Lung (tissue), 12 donors: ENCODE measurements around the gene ALG14. TPM values are rescaled to one million over a fixed set of nuclear protein-coding genes. Genes with fewer than 3 reads are reported as not detected.

ENCODE experiments used
- ATAC-seq: fragments of 200-7000 bp; cut with Tn5 transposase; one replicate; pipeline ENCODE4 v1.9.1; 2020; ENCODE audit warnings: moderate number of reproducible peaks; ENCODE audit not compliant: insufficient read depth, low FRiP score
- DNase-seq, 3 donors: peaks; one replicate each; pipeline ENCODE4 v3.0.0-alpha.2; 2013 to 2017
- H3K27ac ChIP-seq, 2 donors: one replicate each; pipeline ENCODE4 v1.5.1; 2013; ENCODE audit warnings: mild to moderate bottlenecking in 2 of 2, moderate library complexity in 2 of 2, control low read depth in 1 of 2, inconsistent platforms in 1 of 2, low read depth in 1 of 2, low read length in 1 of 2
- H3K27me3 ChIP-seq, 3 donors: one replicate each; pipeline ENCODE4 v1.5.1; 2013; ENCODE audit warnings: low read length in 2 of 3; ENCODE audit not compliant: control insufficient read depth in 3 of 3, insufficient read depth in 3 of 3
- H3K36me3 ChIP-seq, 4 donors: one replicate each; pipeline ENCODE4 v1.5.1; 2013; ENCODE audit warnings: low read length in 4 of 4, mild to moderate bottlenecking in 1 of 4, moderate library complexity in 1 of 4; ENCODE audit not compliant: control insufficient read depth in 4 of 4, insufficient read depth in 4 of 4
- H3K4me1 ChIP-seq, 5 donors: one replicate each; pipeline ENCODE4 v1.5.1; 2013; ENCODE audit warnings: low read length in 5 of 5, mild to moderate bottlenecking in 2 of 5, moderate library complexity in 1 of 5; ENCODE audit not compliant: control insufficient read depth in 5 of 5, insufficient read depth in 5 of 5
- H3K4me3 ChIP-seq: one replicate; pipeline ENCODE4 v1.5.1; 2013; ENCODE audit warnings: mild to moderate bottlenecking, control low read depth, moderate library complexity
- H3K9ac ChIP-seq, 2 donors: one replicate each; pipeline ENCODE4 v1.5.1; 2013; ENCODE audit warnings: low read length in 2 of 2, control low read depth in 1 of 2; ENCODE audit not compliant: insufficient read depth in 1 of 2
- H3K9me3 ChIP-seq, 4 donors: one replicate each; pipeline ENCODE4 v1.5.1; 2013; ENCODE audit warnings: low read length in 3 of 4, mild to moderate bottlenecking in 1 of 4, moderate library complexity in 1 of 4; ENCODE audit not compliant: control insufficient read depth in 4 of 4, insufficient read depth in 3 of 4
- CTCF ChIP-seq: IDR thresholded peaks from 2 replicates; pipeline ENCODE4 v1.5.1; 2012; ENCODE audit warnings: mild to moderate bottlenecking; ENCODE audit errors: control extremely low read depth, extremely low read depth
- WGBS, 2 donors: extraction: QIAGEN DNeasy Blood & Tissue Kit; methylation state at CpG; one replicate each; pipeline ENCODE4 v1.1.7; 2013; 5-methylcytosine and 5-hydroxymethylcytosine counted together
- polyA plus RNA-seq, 2 donors: library from polyadenylated mRNA; stranded (reverse); fragments of 200-250 nt; gene quantifications; one replicate each; pipeline ENCODE4 v1.2.1, GENCODE V29; 2013
- total RNA-seq, 2 donors: library from RNA; depleted of rRNA in 1 of 2; stranded (reverse); fragments of >200 nt in 1 of 2; gene quantifications; one replicate each; pipeline ENCODE4 v1.2.1, GENCODE V29; 2014 to 2021
- donor health status: control.
- donor health status: control.
- donor health status: Bipolar disorder and iron deficiency.
- donor health status: healthy.
- donor health status: DM: yes; HTN: yes; CAD: no.

Gene ALG14
- total and polyA plus RNA-seq, 4 donors, result 0.97 to 7.5 (median 1.6) TPM

- H3K36me3 ChIP-seq, result peaks cover 0 to 4% (median 0%) of the 10 kb centered on the region in 4 donors
- H3K27ac ChIP-seq, result peak overlapping the region; percentile 4 to 100
- peaks cover 9 to 51% (median 24%) of the 10 kb centered on the region in 5 donors for H3K4me1 ChIP-seq
- no peaks in the 10 kb centered on the region for H3K9me3 ChIP-seq
- no peak for TF ChIP-seq CTCF
- H3K9ac ChIP-seq, result peak overlapping the region; percentile 92 to 99
- DNase-seq, result peak in 2 of 3 donors; percentile 68 to 74
- ATAC-seq, result no peak
- H3K27me3 ChIP-seq, result no peaks in the 10 kb centered on the region
- peak overlapping the region; percentile 81 for H3K4me3 ChIP-seq
- 5 to 13% methylated on average over 2 of the region's 2 CpGs for WGBS, 2 donors
These were observed 147.7 kb downstream of the ALG14 start for GRCh38 chr1:94925004-94925403.

Other genes starting within 250 kb of the ALG14 start
- gene CNN3, start 145.8 kb downstream of the ALG14 start, total RNA-seq, result 100 to 1,000 TPM; 210 to 265 TPM
- gene CNN3, start 145.8 kb downstream of the ALG14 start, polyA plus RNA-seq, result 100 to 1,000 TPM in 1 of 2 donors, 10 to 100 TPM in 1; 79.9 to 154 TPM
- 10 to 100 TPM; 12.8 to 18.7 TPM for gene TLCD4, start 44.4 kb upstream of the ALG14 start, total RNA-seq
- gene TLCD4, start 44.4 kb upstream of the ALG14 start, polyA plus RNA-seq, result 1 to 10 TPM; 1.5 to 2.7 TPM
- gene RWDD3, start 161.3 kb upstream of the ALG14 start, total RNA-seq, result 10 to 100 TPM in 1 of 2 donors, 1 to 10 TPM in 1; 8.0 to 18.5 TPM
- gene RWDD3, start 161.3 kb upstream of the ALG14 start, polyA plus RNA-seq, result 10 to 100 TPM in 1 of 2 donors, 1 to 10 TPM in 1; 8.2 to 39.9 TPM